ENCODE measurements around the gene AHCYL2. TPM values are rescaled to one million over a fixed set of nuclear protein-coding genes. Genes with fewer than 3 reads are reported as not detected.
A peak's percentile ranks its signal among the peaks of the same experiment; 100 is the strongest.

AHCYL2 gene
- total RNA-seq, 1 donor from 2014 or later = 6.0 TPM

DNA sequence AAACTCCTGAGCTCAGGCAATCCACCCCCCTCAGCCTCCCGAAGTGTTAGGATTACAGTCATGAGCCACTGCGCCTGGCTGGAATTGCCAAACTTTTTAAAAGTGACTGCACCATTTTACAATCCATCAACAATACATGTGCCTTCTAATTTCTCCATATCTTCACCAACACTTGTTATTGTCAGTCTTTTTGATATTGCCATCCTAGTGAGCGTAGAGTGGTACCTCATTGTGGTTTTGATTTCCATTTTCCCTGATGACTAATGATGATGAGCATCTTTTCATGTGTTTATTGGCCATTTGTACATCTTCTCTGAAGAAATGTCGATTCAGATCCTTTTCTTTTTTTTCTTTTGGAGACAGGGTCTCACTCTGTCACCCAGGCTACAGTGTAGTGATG is 187.7 kb downstream of the AHCYL2 start:
- DNase-seq = no peak
- no peaks in the 10 kb centered on the region for H3K4me1 ChIP-seq
- peaks cover 22% of the 10 kb centered on the region for H3K36me3 ChIP-seq
- no peak overlapping the region for H3K27ac ChIP-seq (replicated peaks)
- intact Hi-C loops (cut with micrococcal nuclease) = no loop called here
- TF ChIP-seq, protein P1, sequence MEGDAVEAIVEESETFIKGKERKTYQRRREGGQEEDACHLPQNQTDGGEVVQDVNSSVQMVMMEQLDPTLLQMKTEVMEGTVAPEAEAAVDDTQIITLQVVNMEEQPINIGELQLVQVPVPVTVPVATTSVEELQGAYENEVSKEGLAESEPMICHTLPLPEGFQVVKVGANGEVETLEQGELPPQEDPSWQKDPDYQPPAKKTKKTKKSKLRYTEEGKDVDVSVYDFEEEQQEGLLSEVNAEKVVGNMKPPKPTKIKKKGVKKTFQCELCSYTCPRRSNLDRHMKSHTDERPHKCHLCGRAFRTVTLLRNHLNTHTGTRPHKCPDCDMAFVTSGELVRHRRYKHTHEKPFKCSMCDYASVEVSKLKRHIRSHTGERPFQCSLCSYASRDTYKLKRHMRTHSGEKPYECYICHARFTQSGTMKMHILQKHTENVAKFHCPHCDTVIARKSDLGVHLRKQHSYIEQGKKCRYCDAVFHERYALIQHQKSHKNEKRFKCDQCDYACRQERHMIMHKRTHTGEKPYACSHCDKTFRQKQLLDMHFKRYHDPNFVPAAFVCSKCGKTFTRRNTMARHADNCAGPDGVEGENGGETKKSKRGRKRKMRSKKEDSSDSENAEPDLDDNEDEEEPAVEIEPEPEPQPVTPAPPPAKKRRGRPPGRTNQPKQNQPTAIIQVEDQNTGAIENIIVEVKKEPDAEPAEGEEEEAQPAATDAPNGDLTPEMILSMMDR (IDR thresholded peaks at IDR 0.05; ENCODE audit: borderline replicate concordance) = no peak
- no peaks in the 10 kb centered on the region for H3K9me3 ChIP-seq (replicated peaks)
- H3K4me3 ChIP-seq = no peak overlapping the region
- no peaks in the 10 kb centered on the region for H3K27me3 ChIP-seq (ENCODE audit: low read depth)

DNA sequence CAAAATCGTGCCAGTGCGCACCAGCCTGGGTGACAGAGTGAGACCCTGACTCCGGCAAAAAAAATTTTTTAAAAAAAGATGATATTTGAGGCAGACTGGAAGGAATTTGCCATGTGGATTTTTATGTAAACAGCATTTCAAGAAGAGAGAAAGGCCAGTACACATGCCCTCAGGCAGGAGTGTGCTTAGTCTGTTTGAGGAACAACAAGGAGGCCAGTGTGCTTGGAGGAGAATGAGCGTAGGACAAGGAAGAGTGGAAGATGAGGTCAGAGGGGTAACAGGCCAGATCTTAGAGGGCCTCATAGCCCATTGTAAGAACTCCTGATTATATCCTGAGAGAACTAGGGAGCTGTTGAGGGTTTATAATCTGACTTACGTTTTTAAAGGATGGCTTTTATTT is 192.2 kb downstream of the AHCYL2 start:
- intact Hi-C loops (cut with micrococcal nuclease) = no loop called here
- Histone ChIP-seq H3K4me3 (no peak overlapping the region), H3K27me3 (ENCODE audit: low read depth) (no peaks in the 10 kb centered on the region), H3K4me1 (peaks cover 7% of the 10 kb centered on the region), H3K36me3 (peaks cover 17% of the 10 kb centered on the region), H3K27ac (replicated peaks) (no peak overlapping the region), H3K9me3 (replicated peaks) (no peaks in the 10 kb centered on the region)
- DNase-seq = no peak
- TF ChIP-seq, protein P1 (IDR thresholded peaks at IDR 0.05; ENCODE audit: borderline replicate concordance) = no peak

GRCh38 chr7:129421717-129422250 is 197.0 kb downstream of the AHCYL2 start:
- intact Hi-C loops (cut with micrococcal nuclease) = no loop called here
- H3K27ac ChIP-seq (replicated peaks) = peak overlapping the region; percentile 14

DNA sequence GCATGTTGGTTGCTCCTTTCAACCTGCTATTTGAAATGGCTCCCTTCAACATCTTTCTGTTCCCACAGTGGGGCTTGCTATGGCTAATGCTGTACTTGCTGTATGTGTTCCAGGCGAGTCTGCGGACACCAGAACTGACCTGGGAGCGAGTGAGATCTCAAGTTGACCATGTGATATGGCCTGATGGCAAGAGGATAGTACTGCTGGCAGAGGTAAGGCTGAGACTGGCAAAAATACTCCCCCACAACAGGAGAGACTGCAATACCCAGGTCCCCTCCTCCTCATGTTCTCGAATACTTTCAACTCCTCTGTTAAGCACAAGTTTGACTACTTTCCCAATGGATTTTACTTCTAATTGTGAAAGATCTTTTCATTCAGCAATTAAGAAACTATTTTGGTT is 197.9 kb downstream of the AHCYL2 start:
- intact Hi-C loops (cut with micrococcal nuclease) = no loop called here
- no peak for DNase-seq
- Histone ChIP-seq H3K27me3 (ENCODE audit: low read depth) (no peaks in the 10 kb centered on the region), H3K9me3 (replicated peaks) (no peaks in the 10 kb centered on the region), H3K36me3 (peaks cover 24% of the 10 kb centered on the region), H3K27ac (replicated peaks) (no peak overlapping the region), H3K4me3 (no peak overlapping the region), H3K4me1 (peaks cover 23% of the 10 kb centered on the region)
- TF ChIP-seq, protein P1 (IDR thresholded peaks at IDR 0.05; ENCODE audit: borderline replicate concordance) = no peak

More at GRCh38 chr7:129421717-129422250, 197.0 kb downstream of the AHCYL2 start:
- peaks cover 23% of the 10 kb centered on the region for H3K4me1 ChIP-seq
- H3K27me3 ChIP-seq (ENCODE audit: low read depth) = no peaks in the 10 kb centered on the region
- peaks cover 18% of the 10 kb centered on the region for H3K36me3 ChIP-seq
- H3K9me3 ChIP-seq (replicated peaks) = no peaks in the 10 kb centered on the region
- DNase-seq = no peak
- H3K4me3 ChIP-seq = no peak overlapping the region
- TF ChIP-seq, protein P1 (IDR thresholded peaks at IDR 0.05; ENCODE audit: borderline replicate concordance) = no peak

GRCh38 chr7:129423700-129424410 is 199.0 kb downstream of the AHCYL2 start:
- Histone ChIP-seq H3K4me3 (no peak overlapping the region), H3K4me1 (peaks cover 23% of the 10 kb centered on the region), H3K27me3 (ENCODE audit: low read depth) (no peaks in the 10 kb centered on the region), H3K36me3 (peaks cover 24% of the 10 kb centered on the region), H3K27ac (replicated peaks) (no peak overlapping the region), H3K9me3 (replicated peaks) (no peaks in the 10 kb centered on the region)
- no peak for DNase-seq
- intact Hi-C loops (cut with micrococcal nuclease) = no loop called here
- TF ChIP-seq, protein P1 (IDR thresholded peaks at IDR 0.05; ENCODE audit: borderline replicate concordance) = no peak
